ENCODE results near the gene PALM. TPM values are rescaled to one million over a fixed set of nuclear protein-coding genes. Genes with fewer than 3 reads are reported as not detected.
A peak's percentile ranks its signal among the peaks of the same experiment; 100 is the strongest.

Gene PALM
- total and polyA plus RNA-seq, 3 experiments from 2014 or later: not detected

- H3K9me3 ChIP-seq (ENCODE audit: low read length): no peaks in the 10 kb centered on the region
- H3K27ac ChIP-seq (ENCODE audit: low read depth, low read length): no peak overlapping the region
- H3K9me3 Mint-ChIP-seq: peaks cover 0 to 11% (median 9%) of the 10 kb centered on the region in 5 donors
- no peak overlapping the region for H3K4me3 Mint-ChIP-seq
- H3K4me1 Mint-ChIP-seq: no peaks in the 10 kb centered on the region
- H3K27me3 Mint-ChIP-seq: peaks cover 2 to 4% of the 10 kb centered on the region in 2 donors
- H3K36me3 ChIP-seq (ENCODE audit: insufficient read depth, low read length): no peaks in the 10 kb centered on the region
- no peaks in the 10 kb centered on the region for H3K4me1 ChIP-seq (ENCODE audit: insufficient read depth, low read length)
- DNase-seq: no peak
- H3K27me3 ChIP-seq (ENCODE audit: insufficient read depth, low read length, poor library complexity, severe bottlenecking): no peaks in the 10 kb centered on the region
- POLR2A ChIA-PET: no interaction called here
- H3K27ac Mint-ChIP-seq: no peak overlapping the region
- CTCF ChIA-PET: interaction anchor here (1.8 kb wide), 2 partner anchors 11 to 94 kb away, joined by 3 to 5 read pairs; no protein-coding TSS in a partner anchor
- H3K36me3 Mint-ChIP-seq: peaks cover 0 to 10% (median 0%) of the 10 kb centered on the region in 3 donors
- H3K4me3 ChIP-seq (ENCODE audit: low read length): no peak overlapping the region
Observed at GRCh38 chr19:763181-763580, 54.4 kb downstream of the PALM start.

- Mint-ChIP-seq H3K36me3 (peaks cover 0 to 5% (median 0%) of the 10 kb centered on the region in 3 donors), H3K27ac (no peak overlapping the region), H3K4me1 (no peaks in the 10 kb centered on the region), H3K27me3 (peaks cover 2 to 4% of the 10 kb centered on the region in 2 donors), H3K9me3 (peaks cover 0 to 8% (median 3%) of the 10 kb centered on the region in 5 donors), H3K4me3 (no peak overlapping the region)
- H3K9me3 ChIP-seq (ENCODE audit: low read length): no peaks in the 10 kb centered on the region
- H3K27ac ChIP-seq (ENCODE audit: low read depth, low read length): no peak overlapping the region
- no peak for DNase-seq
- H3K4me1 ChIP-seq (ENCODE audit: insufficient read depth, low read length): no peaks in the 10 kb centered on the region
- CTCF ChIA-PET: interaction anchor here (1.8 kb wide), 2 partner anchors 12 to 93 kb away, joined by 3 to 5 read pairs; no protein-coding TSS in a partner anchor
- no peaks in the 10 kb centered on the region for H3K27me3 ChIP-seq (ENCODE audit: insufficient read depth, low read length, poor library complexity, severe bottlenecking)
- no peaks in the 10 kb centered on the region for H3K36me3 ChIP-seq (ENCODE audit: insufficient read depth, low read length)
- POLR2A ChIA-PET: no interaction called here
- no peak overlapping the region for H3K4me3 ChIP-seq (ENCODE audit: low read length)
Observed at GRCh38 chr19:763869-764268, 55.1 kb downstream of the PALM start.

GRCh38 chr19:764301-764700 lies 55.6 kb downstream of the PALM start:
- Histone ChIP-seq H3K9me3 (ENCODE audit: low read length) (no peaks in the 10 kb centered on the region), H3K27me3 (ENCODE audit: insufficient read depth, low read length, poor library complexity, severe bottlenecking) (no peaks in the 10 kb centered on the region), H3K4me1 (ENCODE audit: insufficient read depth, low read length) (no peaks in the 10 kb centered on the region), H3K36me3 (ENCODE audit: insufficient read depth, low read length) (no peaks in the 10 kb centered on the region), H3K4me3 (ENCODE audit: low read length) (no peak overlapping the region), H3K27ac (ENCODE audit: low read depth, low read length) (no peak overlapping the region)
- H3K36me3 Mint-ChIP-seq: peaks cover 0 to 4% (median 0%) of the 10 kb centered on the region in 3 donors
- H3K4me1 Mint-ChIP-seq: no peaks in the 10 kb centered on the region
- H3K4me3 Mint-ChIP-seq: no peak overlapping the region
- peaks cover 2 to 4% of the 10 kb centered on the region in 2 donors for H3K27me3 Mint-ChIP-seq
- ChIA-PET CTCF (interaction anchor here (1.8 kb wide), 1 partner anchor 92 kb away, joined by 5 read pairs; no protein-coding TSS in a partner anchor), POLR2A (no interaction called here)
- H3K9me3 Mint-ChIP-seq: peaks cover 0 to 6% (median 2%) of the 10 kb centered on the region in 5 donors
- DNase-seq: no peak
- H3K27ac Mint-ChIP-seq: no peak overlapping the region

- Histone ChIP-seq H3K27me3 (ENCODE audit: insufficient read depth, low read length, poor library complexity, severe bottlenecking) (no peaks in the 10 kb centered on the region), H3K9me3 (ENCODE audit: low read length) (no peaks in the 10 kb centered on the region), H3K4me3 (ENCODE audit: low read length) (no peak overlapping the region), H3K4me1 (ENCODE audit: insufficient read depth, low read length) (no peaks in the 10 kb centered on the region), H3K27ac (ENCODE audit: low read depth, low read length) (no peak overlapping the region), H3K36me3 (ENCODE audit: insufficient read depth, low read length) (no peaks in the 10 kb centered on the region)
- DNase-seq: no peak
- no peaks in the 10 kb centered on the region for H3K9me3 Mint-ChIP-seq
- no peak overlapping the region for H3K27ac Mint-ChIP-seq
- H3K27me3 Mint-ChIP-seq: peaks cover 4 to 5% of the 10 kb centered on the region in 2 donors
- H3K36me3 Mint-ChIP-seq: no peaks in the 10 kb centered on the region
- ChIA-PET POLR2A (no interaction called here), CTCF (no interaction called here)
- no peak overlapping the region for H3K4me3 Mint-ChIP-seq
- peaks cover under 1 to 2% (median 1%) of the 10 kb centered on the region in 3 donors for H3K4me1 Mint-ChIP-seq
Observed at GRCh38 chr19:765179-765738, 56.5 kb downstream of the PALM start.

GRCh38 chr19:768424-768823 lies 59.7 kb downstream of the PALM start:
- Histone ChIP-seq H3K4me3 (ENCODE audit: low read length) (no peak overlapping the region), H3K27me3 (ENCODE audit: insufficient read depth, low read length, poor library complexity, severe bottlenecking) (no peaks in the 10 kb centered on the region), H3K27ac (ENCODE audit: low read depth, low read length) (no peak overlapping the region), H3K4me1 (ENCODE audit: insufficient read depth, low read length) (no peaks in the 10 kb centered on the region), H3K36me3 (ENCODE audit: insufficient read depth, low read length) (no peaks in the 10 kb centered on the region), H3K9me3 (ENCODE audit: low read length) (no peaks in the 10 kb centered on the region)
- no peak for DNase-seq
- H3K27ac Mint-ChIP-seq: no peak overlapping the region
- H3K4me3 Mint-ChIP-seq: no peak overlapping the region
- no peaks in the 10 kb centered on the region for H3K36me3 Mint-ChIP-seq
- CTCF ChIA-PET: no interaction called here
- peaks cover 3 to 4% (median 4%) of the 10 kb centered on the region in 3 donors for H3K4me1 Mint-ChIP-seq
- no peaks in the 10 kb centered on the region for H3K9me3 Mint-ChIP-seq
- POLR2A ChIA-PET: no interaction called here
- peaks cover 5 to 10% of the 10 kb centered on the region in 2 donors for H3K27me3 Mint-ChIP-seq

GRCh38 chr19:769616-770015 lies 60.9 kb downstream of the PALM start:
- Mint-ChIP-seq H3K9me3 (no peaks in the 10 kb centered on the region), H3K4me3 (no peak overlapping the region), H3K27ac (no peak overlapping the region), H3K27me3 (peaks cover 5 to 10% of the 10 kb centered on the region in 2 donors), H3K36me3 (no peaks in the 10 kb centered on the region), H3K4me1 (peaks cover 3 to 4% (median 4%) of the 10 kb centered on the region in 3 donors)
- no peaks in the 10 kb centered on the region for H3K4me1 ChIP-seq (ENCODE audit: insufficient read depth, low read length)
- ChIA-PET POLR2A (no interaction called here), CTCF (interaction anchor here (0.7 to 2.8 kb wide), 9 partner anchors 16 to 213 kb away, joined by 3 to 14 read pairs (median 5); partner anchors contain the start of gene WDR18)
- no peaks in the 10 kb centered on the region for H3K27me3 ChIP-seq (ENCODE audit: insufficient read depth, low read length, poor library complexity, severe bottlenecking)
- H3K4me3 ChIP-seq (ENCODE audit: low read length): no peak overlapping the region
- no peaks in the 10 kb centered on the region for H3K36me3 ChIP-seq (ENCODE audit: insufficient read depth, low read length)
- H3K27ac ChIP-seq (ENCODE audit: low read depth, low read length): no peak overlapping the region
- DNase-seq: no peak
- no peaks in the 10 kb centered on the region for H3K9me3 ChIP-seq (ENCODE audit: low read length)

GRCh38 chr19:771332-771785 lies 62.6 kb downstream of the PALM start:
- H3K36me3 ChIP-seq (ENCODE audit: insufficient read depth, low read length): no peaks in the 10 kb centered on the region
- ChIA-PET CTCF (interaction anchor here (0.9 to 2.8 kb wide), 5 partner anchors 9 to 122 kb away, joined by 3 to 11 read pairs (median 3); partner anchors contain the start of genes MED16 and RNU6-9), POLR2A (no interaction called here)
- H3K4me3 ChIP-seq (ENCODE audit: low read length): no peak overlapping the region
- Mint-ChIP-seq H3K4me3 (no peak overlapping the region), H3K27ac (no peak overlapping the region), H3K36me3 (no peaks in the 10 kb centered on the region), H3K27me3 (peaks cover 8 to 10% of the 10 kb centered on the region in 2 donors), H3K9me3 (no peaks in the 10 kb centered on the region), H3K4me1 (peaks cover 3 to 4% (median 4%) of the 10 kb centered on the region in 3 donors)
- no peaks in the 10 kb centered on the region for H3K9me3 ChIP-seq (ENCODE audit: low read length)
- peak in 1 of 5 donors; percentile 13 for DNase-seq
- H3K4me1 ChIP-seq (ENCODE audit: insufficient read depth, low read length): no peaks in the 10 kb centered on the region
- no peaks in the 10 kb centered on the region for H3K27me3 ChIP-seq (ENCODE audit: insufficient read depth, low read length, poor library complexity, severe bottlenecking)
- H3K27ac ChIP-seq (ENCODE audit: low read depth, low read length): no peak overlapping the region

- no peak for DNase-seq
- H3K4me3 Mint-ChIP-seq: no peak overlapping the region
- no peaks in the 10 kb centered on the region for H3K27me3 ChIP-seq (ENCODE audit: insufficient read depth, low read length, poor library complexity, severe bottlenecking)
- H3K4me3 ChIP-seq (ENCODE audit: low read length): no peak overlapping the region
- no peak overlapping the region for H3K27ac Mint-ChIP-seq
- CTCF ChIA-PET: interaction anchor here (0.9 to 1.4 kb wide), 3 partner anchors 92 to 148 kb away, joined by 3 read pairs; no protein-coding TSS in a partner anchor
- POLR2A ChIA-PET: no interaction called here
- no peaks in the 10 kb centered on the region for H3K36me3 Mint-ChIP-seq
- peaks cover 3 to 4% (median 4%) of the 10 kb centered on the region in 3 donors for H3K4me1 Mint-ChIP-seq
- no peak overlapping the region for H3K27ac ChIP-seq (ENCODE audit: low read depth, low read length)
- no peaks in the 10 kb centered on the region for H3K9me3 Mint-ChIP-seq
- no peaks in the 10 kb centered on the region for H3K36me3 ChIP-seq (ENCODE audit: insufficient read depth, low read length)
- H3K9me3 ChIP-seq (ENCODE audit: low read length): no peaks in the 10 kb centered on the region
- H3K4me1 ChIP-seq (ENCODE audit: insufficient read depth, low read length): no peaks in the 10 kb centered on the region
- H3K27me3 Mint-ChIP-seq: peaks cover 9 to 10% of the 10 kb centered on the region in 2 donors
Observed at GRCh38 chr19:772063-772462, 63.3 kb downstream of the PALM start.
